Measurements from ENCODE around the gene RAB29.

Gene RAB29

GRCh38 chr1:205719762-205720161 lies 55.5 kb downstream of the RAB29 start:
- DNase-seq (ENCODE audit: low read depth), result no peak

GRCh38 chr1:205719015-205719414 lies 56.3 kb downstream of the RAB29 start:
- no peak for DNase-seq (ENCODE audit: low read depth)

Data from activated T-cell treated with anti-CD3 and anti-CD28 coated beads for 24 hours (primary cell).